ENCODE data around the gene KCNF1.

The KCNF1 gene

DNA sequence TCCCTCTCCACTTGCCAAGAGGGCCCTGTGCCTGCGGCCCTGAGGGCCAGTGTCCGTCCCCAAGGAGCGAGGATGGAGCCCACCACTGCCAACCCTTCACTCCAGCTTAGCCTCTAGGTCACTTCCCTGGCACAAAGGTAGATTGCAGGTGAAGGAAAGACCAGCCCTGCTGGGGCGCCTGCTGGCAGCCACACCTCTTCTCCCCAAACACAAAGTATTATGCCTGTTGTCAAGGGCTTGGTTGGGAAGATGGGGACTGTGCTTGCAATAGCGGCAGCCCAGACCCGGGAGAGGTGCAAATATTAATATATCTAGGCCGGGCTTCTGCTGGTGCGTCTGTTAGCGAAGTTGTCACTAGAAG is 7.7 kb downstream of the KCNF1 start:
- DNase-seq (ENCODE audit: low spot score): no peak

DNA sequence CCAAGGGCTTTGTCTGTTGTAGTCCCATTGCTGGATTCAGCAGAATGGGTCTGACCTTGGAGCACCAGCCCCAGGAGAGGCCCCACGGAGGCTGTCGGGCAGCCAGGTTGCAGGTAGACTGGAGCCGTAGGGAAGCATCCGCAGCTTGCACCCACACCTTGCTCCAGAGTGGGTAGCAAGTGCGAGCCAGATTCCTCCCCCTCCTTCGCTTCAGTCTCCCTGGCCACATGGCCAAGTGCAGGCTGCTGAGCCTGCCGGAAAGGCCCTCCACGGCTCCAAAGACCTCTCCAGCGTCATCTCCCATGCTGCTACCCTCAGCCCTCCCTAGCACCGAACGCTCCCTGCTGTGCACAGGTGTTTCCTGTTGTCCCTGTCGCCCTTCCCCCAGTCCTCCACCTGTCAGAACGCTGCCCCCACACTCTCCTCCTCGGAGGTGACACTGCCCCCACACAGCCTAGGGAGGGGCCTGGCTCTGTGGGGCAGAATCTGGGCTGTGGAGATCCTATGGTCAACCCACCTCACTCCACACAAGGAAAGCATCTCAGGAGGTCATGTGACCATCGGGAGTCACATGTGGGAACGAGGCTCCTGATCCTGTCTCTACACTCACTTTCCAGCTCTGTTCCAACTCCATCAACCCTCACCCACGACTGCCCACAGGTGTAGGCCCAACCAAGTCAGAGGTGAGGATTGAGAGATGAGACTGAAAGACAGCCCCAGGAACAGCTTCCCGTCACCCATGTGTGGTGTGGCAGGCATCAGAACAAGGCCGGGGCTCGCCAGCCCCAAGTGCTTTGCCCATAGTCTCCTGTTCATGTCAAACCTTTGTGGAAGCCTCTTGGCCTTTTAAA is 8.3 kb downstream of the KCNF1 start:
- DNase-seq (ENCODE audit: low spot score): no peak

DNA sequence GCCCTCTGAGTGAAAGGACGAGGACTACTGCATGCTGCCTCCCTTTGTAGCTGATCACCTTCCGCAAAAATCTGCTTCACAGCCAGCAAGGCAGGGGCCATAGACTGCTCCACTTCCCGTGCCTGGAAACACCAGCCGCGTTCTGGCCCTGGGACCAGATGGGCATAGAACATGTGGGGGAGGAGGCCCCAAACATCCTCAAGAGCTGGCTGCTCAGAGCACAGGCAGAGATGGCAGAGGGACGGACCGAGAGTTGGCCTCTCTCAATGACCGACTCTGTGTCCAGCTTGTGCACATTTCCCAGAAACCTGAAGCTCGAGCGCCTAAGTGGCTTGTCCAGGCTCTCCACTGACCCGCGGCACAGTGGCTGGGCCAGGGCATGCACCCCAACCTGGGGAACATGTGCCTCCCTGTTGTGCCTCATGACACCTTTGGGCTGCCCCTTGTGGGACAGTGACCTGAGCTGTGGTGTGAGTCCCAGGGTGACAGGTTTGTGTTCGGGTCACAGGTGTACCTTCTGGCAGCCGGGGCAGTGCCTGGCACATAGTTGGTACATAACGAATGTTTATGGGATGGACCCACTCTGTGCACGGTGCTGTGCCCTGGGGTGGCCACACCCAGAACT is 9.1 kb downstream of the KCNF1 start:
- no peak for DNase-seq (ENCODE audit: low spot score)

DNA sequence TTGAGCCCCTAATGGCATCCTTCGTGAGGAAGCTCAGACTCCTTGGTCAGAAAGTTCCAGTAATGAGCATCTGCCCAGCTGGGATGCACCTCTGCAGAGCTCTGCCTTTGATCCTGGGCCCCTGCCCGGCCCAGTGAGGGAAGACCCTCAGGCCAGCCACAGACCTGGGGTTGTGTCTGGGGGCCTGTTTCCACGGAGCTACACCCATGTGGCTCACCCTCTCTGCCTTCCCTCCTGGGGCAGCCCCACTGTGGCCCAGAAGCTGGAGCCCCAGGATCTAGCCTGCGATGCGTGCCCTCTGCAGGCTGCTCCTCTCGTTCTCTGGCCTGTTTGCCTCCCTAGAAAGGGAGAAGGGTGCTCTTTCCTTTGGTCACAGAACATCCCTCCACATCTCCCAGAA is 9.8 kb downstream of the KCNF1 start:
- no peak for DNase-seq (ENCODE audit: low spot score)

DNA sequence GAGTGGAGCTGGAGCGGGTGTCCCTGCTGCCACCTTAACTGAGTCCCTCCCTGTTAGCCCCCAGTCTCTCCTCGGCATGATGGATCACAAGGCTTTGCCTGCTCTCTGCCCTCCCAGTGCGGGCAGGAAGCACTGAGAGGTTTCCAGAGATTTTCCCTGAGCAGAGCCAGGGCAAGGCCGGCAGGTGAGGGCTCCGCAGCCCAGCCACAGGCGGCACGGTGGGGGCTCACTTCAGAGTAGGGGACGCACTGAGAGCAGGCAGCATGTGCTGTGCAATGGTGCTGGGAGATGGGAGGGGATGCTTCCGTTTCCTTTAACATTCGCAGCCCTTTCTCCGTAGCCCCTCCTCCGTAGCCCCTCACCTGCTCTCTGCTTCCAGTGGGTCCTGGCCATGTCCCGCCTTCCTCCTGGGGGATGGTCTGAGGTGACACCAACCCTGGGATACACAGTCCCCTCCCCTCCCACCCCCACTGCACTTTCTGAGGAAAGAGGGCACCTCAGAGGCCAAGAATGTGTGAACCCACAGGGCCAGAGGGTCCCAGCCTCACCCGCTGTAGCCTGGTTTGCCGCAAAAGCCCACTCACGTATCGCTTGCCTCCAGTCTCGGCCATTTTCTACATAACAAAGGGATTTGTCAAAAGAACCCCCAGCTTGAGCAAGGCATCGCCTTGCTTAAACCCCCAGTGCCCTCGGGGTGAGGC is 10.7 kb downstream of the KCNF1 start:
- no peak for DNase-seq (ENCODE audit: low spot score)

DNA sequence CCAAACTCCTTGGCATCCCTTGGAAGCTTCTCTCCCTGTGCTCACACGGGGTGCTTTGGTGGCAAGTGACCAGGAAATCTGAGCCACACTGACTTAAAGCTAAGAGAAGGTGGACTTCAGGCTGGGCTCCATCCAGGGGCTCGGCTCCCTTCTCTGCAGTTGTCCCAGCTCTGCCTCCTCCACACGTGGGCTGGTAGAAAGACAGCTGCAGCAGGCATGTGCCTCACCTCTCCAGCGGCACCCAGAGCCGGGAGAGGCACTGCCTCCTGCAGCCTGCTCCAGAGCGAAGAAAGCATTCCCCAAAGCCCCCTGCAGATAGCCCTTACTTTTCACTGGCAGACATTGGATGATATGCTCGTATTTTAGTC is 11.3 kb downstream of the KCNF1 start:
- no peak for DNase-seq (ENCODE audit: low spot score)

DNA sequence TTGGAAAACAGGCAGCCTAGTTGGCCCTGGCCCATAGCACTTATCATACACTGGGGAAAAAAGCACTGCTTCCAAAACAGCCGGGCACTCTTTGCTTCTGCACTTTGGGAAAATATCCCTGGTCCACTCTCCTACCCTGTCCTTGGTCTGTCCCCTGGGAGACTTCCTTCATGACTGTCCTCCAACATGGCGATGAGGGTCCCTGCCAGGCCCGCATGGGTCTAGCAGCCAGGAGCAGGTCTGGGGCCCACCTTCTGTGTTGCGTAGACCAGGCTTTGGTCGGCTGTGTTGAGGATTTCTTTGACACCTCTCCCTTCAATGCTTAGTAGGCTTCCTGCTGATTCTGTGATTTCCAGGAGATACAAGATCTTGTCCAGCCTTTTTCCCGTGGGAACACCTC is 12.2 kb downstream of the KCNF1 start:
- DNase-seq (ENCODE audit: low spot score): no peak

DNA sequence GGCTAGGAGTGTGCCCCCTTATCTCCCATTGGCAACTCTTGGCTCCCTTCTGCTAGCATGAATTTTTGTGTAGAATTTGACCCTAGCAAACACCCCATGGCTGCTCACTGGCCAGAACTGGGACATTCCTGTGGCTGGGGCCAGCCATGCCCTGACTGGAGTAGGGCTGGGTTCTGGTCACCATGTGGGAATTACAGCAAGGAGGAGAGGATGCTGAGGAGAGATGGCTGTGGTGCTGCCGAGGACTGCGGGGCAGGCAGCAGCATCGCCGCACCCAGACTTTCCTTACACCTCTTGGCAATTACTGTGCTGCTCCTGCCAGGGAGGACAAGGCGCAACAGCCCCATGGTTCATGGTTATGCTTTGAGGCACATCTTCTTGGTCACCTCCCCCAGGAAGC is 12.7 kb downstream of the KCNF1 start:
- no peak for DNase-seq (ENCODE audit: low spot score)

DNA sequence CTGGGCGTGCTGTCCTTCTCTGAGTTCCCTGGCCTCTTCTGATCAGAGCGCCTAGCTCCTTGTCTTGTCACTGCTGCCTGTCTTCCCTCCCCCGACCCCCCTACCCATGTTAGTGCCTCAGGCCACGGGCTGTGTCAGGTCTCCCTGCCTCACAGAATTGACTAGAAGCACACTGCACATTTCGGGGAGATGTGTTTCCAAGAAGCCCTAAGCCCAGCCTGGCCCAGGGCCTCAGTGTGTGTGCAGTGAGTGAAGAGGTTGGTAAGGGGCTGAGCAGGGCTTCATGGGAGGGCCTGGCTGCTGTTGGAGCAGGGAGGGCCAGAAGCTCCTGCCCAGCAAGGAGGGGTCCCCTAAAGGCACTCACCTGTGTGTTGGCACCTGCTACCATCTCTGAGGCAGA is 13.1 kb downstream of the KCNF1 start:
- no peak for DNase-seq (ENCODE audit: low spot score)

DNA sequence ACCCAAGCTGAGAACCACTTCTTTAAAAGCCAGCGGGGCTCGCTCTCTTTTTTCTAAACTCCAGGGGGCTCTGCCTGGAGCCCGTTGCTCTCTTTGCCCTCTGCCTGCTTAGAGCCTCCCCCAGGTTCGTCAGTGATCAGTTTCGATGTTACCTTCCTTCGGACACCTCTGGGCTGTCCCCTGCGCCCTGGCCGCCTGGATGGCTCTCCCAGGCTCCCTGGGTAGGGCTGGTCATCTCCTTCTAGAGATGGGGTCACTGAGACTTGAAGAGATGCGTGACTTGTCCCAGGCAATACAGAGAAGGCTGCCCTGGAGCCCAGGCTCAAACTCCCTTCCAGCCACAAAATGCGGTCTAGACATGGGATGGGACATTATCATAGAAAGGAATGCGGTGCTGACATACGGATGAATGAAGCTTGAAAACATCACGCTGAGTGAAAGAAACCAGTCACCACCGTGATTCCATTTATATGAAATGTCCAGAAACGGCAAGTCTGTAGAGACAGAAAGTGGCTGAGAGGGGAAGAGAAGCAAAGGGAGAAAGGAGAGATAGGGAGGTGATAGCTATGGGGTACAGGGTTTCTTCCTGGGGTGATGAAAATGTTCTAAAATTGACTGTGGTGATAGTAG is 14.6 kb downstream of the KCNF1 start:
- DNase-seq (ENCODE audit: low spot score): no peak

DNA sequence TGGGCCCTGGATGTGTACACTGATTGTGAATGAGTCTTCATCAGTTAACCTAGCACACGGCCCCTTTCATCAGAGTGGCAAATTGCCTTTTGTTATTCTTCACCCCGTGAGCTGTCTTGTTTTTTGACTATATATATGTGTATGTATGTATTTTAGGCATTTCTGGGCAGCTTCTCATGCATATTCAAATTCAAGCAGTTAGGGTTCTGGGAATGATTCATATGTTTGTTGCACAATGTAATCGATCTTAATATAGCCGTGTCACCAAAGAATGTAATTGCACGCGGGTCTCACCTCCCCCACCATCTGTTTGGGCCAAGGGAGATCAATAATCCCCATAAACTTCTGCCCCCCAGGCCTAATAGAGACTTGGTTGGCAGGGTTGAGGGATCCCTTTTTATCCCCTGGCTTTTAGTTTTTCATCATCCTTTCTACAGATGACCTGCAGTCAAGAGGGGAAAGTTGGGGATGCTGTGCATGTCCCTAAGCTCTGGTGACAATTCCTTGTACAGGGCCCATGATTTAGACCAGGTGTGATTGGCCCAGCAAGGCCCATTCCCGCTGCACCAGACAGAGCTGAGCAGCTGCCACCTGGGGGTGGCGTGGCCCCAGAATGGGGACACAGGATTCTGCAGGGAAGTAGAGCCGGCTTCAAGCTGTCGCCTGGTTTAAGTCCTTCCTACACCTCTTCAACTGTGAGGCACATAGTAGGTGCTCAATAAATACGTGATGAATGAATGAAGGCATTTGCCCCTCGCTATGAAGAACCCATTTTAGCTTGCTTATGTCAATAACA is 19.2 kb downstream of the KCNF1 start:
- no peak for DNase-seq (ENCODE audit: low spot score)

DNA sequence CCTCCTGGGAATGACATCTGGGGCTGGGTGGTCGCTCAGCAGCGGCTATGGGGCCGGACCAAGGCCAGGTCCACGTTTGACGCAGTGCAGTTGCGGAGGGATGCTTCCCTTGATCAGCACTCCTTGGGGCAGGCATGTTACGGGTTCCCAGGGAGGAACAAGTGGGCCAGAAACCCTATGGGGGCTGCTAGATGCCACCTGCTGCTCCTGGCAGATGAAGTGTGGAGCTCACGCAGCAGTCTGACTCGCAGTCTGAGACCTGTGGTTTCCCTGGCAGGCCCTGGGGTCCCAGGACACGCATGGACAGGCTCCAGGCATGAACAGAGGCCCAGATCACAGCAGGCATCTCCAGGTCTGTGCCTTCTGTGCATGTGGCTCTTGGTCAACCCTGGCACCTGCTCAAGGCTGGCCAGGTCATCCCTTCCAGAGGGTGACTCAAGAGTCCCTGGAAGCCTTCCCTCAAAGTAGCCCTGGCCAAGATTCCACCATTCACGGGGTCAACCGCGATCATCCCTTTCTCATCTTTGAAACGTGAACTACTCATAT is 20.0 kb downstream of the KCNF1 start:
- no peak for DNase-seq (ENCODE audit: low spot score)

DNA sequence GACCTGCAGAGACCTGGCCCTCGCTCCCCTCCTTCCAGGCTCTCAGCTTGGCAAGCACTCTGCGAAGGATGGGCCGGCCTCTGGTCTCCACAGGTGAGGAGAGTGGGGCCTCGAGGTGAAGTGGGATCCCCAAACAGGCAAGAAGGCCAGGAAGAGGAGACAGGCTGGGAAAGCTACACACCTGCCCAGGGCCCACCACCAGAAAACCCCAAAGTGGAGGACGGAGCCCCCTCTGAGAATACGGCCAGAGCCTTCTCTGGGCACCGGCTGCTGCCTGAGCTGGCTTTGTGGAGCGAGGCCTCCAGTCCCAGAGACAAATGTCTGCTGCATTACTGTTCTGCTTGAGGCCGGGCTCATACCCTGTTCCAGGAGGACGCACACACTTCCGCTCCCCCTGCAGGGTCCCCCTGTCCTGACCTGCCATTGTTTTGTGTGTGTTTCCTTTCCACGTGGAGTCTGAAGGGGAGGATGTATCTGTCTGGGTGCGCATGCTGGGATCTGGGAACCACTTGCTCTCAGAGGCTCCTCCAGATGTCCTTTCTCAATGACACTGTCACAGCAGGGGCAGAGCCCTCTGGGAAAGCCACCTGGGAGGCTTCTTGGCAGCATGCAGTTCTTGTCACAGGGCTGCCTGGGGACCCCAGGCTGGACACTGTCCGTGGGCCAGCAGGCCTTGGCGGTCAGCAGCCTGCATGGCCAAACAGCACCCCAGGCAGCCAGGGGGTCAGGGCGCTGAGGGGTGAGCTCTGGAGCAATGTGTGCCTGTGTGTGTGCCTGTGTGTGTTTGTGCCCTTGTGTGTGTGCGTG is 20.8 kb downstream of the KCNF1 start:
- DNase-seq (ENCODE audit: low spot score): no peak

DNA sequence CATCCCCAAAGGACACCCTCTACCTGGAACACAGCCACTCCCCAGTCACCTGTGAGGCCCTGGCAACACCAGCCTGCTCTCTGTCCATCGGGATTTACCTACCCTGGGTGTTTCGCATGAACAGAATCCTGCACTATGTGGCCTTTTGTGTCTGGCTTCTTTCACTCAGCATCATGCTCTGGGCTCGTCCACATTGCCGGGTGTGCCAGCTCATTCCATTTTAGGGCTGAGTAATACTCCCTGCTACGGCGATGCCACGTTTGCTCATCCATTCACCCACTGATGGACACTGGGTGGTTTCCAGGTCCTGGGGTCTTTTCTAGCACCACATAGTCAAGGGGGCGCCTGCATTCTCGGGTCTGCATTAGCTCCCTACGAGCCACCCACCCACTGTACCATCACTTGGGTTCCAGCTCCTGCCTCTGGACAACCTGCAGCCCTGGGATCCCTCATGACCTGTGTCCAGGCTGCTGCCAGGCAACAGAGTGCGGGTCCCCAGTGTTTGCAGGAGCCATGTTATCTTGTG is 22.0 kb downstream of the KCNF1 start:
- no peak for DNase-seq (ENCODE audit: low spot score)

DNA sequence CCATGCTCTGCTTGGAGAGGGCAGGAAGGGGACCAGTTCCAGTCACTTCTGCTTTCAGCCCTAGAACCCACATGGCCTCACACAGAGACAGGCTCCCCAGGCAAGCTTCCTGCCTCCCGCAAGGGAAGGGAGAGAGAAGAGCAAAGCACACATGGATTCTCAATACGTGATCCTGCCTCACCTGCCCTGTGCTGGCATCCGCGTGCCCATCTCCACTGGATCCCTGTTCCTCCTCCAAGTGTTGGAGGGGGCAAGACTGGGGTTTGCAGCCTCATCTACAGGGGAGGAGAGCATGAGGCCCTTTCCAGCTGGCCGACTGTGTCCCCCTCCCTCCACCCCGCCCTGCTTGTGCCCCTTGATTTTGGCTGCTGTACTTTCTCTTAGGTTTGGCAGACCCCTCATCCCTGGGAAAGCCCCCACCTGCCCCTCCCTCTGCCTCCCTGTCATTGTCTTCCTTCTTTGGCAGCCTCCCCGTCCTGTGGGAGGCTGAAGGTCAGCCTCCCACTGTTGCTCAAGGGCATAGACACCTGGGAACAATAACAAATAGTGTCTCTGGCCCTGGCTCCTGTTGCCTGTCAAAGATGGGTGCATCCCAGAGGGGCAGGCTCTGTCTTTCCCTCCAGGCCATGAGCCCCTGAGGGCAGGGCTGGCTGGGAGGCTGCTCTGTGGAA is 22.7 kb downstream of the KCNF1 start:
- DNase-seq (ENCODE audit: low spot score): no peak

DNA sequence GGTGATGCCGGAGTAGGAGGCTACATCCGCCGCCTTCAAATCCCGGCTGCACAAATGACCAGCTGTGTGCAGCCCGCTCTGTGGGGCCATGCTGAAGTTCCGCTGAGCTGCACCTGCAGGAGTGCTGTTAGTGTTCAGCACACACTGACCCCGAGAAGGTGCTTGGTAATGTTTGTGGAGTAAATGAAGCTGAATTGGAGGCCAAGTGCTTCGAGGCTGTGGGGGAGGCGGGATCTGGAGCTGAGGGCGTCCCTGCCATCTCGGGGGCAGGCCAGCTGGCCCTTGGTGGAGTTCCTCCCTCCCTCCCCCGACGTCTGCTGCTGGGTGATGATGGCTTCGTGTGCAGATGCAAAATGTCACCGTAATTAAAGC is 23.2 kb downstream of the KCNF1 start:
- DNase-seq (ENCODE audit: low spot score): no peak

DNA sequence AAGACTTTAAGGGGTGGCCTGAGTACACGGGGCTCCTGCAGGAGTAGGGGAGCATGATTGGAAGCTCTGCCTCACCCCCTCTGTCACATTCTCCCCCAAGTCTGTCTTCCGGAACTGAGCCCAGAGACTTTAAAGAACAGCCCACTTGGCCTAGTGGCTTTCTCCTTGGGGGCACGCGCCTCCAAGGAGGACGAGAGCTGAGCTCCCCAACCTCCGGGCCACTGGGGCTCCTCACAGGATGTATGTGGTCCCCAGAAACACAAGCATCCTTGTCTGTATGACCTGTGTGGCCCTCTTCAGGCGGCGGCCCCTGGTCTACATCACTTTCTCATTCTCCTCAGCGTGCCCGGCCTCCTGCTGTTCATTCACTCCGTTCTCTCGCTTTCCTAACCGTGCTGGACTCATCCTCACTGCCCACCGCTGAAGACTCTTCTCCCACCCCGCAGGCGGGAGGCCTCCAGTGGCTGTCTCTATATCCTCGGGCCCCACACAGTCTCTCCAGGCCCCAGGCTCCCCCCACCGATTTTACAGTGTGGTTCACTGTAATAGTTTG is 23.7 kb downstream of the KCNF1 start:
- DNase-seq (ENCODE audit: low spot score): no peak

DNA sequence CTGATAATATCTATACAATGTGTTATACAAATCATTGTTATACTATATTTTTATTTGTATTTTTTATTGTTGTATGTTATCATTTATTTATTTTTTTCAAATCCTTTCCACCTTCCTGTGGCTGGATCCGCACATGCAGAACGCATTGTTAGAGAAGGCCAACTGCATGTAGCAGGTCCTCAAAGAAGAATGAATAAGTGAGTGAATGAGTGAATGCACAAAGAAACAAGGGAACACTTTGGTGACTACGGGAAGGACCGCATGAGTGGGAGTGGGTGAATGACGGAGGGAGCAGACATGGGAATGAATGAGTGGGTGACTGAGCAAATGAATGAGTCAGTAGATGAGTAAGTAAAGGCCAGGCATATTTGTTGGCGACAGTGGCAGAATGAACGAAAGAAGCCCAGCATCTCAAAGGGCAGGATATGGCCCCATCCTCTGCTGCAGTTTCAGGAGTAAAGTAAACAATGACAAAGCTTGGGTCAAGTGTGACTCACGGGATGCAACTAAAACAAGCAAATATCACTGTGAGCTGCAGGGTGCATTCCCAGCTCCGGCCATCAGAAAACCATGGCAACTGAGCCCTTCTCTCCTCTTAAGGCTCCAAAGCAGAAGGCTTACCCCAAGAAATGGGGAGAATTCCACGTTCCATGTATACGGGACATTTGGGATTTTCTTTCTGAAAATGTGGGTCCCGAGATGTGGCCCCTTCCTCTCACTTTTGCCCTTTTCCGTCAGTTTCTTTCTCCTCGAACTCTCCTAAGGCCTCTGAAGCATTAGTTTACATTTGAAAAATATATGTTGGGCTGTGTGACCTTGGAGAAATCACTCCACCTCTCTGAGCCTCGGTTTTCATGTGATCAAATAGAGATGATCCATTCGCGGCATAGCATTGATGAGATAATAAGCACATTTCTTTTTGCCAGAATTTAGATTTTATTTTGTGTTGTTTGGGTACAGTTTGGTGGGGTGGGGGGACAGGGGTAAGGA is 24.5 kb downstream of the KCNF1 start:
- DNase-seq (ENCODE audit: low spot score): peak; percentile 92

DNA sequence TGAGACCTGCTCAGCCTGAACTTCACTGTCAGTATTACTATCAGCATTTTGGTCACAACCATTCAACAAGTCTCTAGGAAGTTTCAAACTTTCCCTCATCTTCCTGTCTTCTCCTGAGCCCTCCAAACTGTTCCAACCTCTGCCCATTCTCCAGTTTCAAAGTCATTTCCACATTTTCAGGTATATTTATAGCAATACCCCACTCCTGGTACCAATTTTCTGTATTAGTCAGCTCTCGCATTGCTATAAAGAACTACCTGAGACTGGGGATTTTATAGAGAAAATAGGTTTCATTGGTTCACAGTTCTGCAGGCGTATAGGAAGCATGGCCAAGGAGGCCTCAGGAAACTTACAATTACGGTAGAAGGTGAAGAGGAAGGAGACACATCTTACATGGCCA is 27.3 kb downstream of the KCNF1 start:
- no peak for DNase-seq (ENCODE audit: low spot score)
